IPS-NIHi11 (cell line): Measurements from ENCODE around the gene ATG3.
"Not testable (repeated sequence)": the region's sequence is repeated elsewhere in the genome, so short reads cannot be mapped to it uniquely, and the experiment has no call there.

Experiments used
- DNase-seq: peaks from one replicate; pipeline ENCODE4 v3.0.0; 2012; ENCODE audit warnings: mixed read lengths, low spot score

ATG3 gene

GRCh38 chr3:112498914-112499711 is 62.6 kb downstream of the ATG3 start, which contains the start of gene BTLA:
TSS of gene BTLA (minus strand) at chr3:112499472. CDS start at chr3:112499358, 114 bp downstream.
- no peak for DNase-seq

GRCh38 chr3:112497897-112498548 is 63.7 kb downstream of the ATG3 start:
- DNase-seq, result no peak

GRCh38 chr3:112496366-112497067 is 65.2 kb downstream of the ATG3 start:
- no peak for DNase-seq

- not testable (repeated sequence) for DNase-seq
These were observed 67.4 kb downstream of the ATG3 start for GRCh38 chr3:112494448-112494767.

- no peak for DNase-seq
These were observed 69.6 kb downstream of the ATG3 start for GRCh38 chr3:112492124-112492523.

GRCh38 chr3:112491373-112491772 is 70.4 kb downstream of the ATG3 start:
- no peak for DNase-seq

GRCh38 chr3:112489674-112490479 is 71.9 kb downstream of the ATG3 start:
- DNase-seq, result no peak

- no peak for DNase-seq
These were observed 74.8 kb downstream of the ATG3 start for GRCh38 chr3:112486811-112487505.

GRCh38 chr3:112484352-112484751 is 77.4 kb downstream of the ATG3 start:
- DNase-seq, result no peak

GRCh38 chr3:112482675-112483074 is 79.1 kb downstream of the ATG3 start:
- no peak for DNase-seq
